GM18868 (cell line): ENCODE results near the gene NUBPL.
"Not testable (repeated sequence)": the region's sequence is repeated elsewhere in the genome, so short reads cannot be mapped to it uniquely, and the experiment has no call there.

Experiments
- ATAC-seq: cut with Tn5 transposase; IDR thresholded peaks from one replicate; pipeline ENCODE4 v1.9.1; 2021; ENCODE audit warnings: mild to moderate bottlenecking, moderate library complexity; ENCODE audit not compliant: unreplicated experiment

The NUBPL gene

GRCh38 chr14:31867570-31867969 lies 306.4 kb downstream of the NUBPL start:
- no peak for ATAC-seq

GRCh38 chr14:31868096-31868495 lies 306.9 kb downstream of the NUBPL start:
- ATAC-seq, result not testable (repeated sequence)

- ATAC-seq, result no peak
These were observed 315.5 kb downstream of the NUBPL start for GRCh38 chr14:31876741-31877140.

- no peak for ATAC-seq
These were observed 316.1 kb downstream of the NUBPL start for GRCh38 chr14:31877255-31877798.

GRCh38 chr14:31879661-31880348 lies 318.6 kb downstream of the NUBPL start:
- ATAC-seq, result no peak

DNA sequence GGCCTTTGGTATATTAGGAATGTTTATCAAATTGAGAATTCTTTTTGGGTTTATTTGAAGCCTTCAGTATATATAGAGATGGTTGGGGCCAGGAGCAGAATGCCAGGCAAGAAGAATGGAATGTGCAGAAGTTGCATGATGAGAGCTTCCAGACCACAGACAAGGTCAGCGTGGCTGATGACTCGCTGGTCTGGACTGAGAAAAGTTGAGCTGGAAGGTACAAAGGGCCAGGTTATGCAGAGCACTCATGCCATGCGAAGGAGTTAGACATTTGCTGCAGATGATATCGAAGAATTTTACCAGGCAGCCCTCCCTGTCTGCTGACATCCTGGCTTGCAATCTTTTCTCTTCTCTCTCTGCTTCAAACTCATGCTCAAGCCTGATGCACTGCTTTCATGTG lies 319.7 kb downstream of the NUBPL start:
- no peak for ATAC-seq

GRCh38 chr14:31881531-31882310 lies 320.5 kb downstream of the NUBPL start:
- ATAC-seq, result no peak

GRCh38 chr14:31884238-31884637 lies 323.0 kb downstream of the NUBPL start:
- no peak for ATAC-seq

DNA sequence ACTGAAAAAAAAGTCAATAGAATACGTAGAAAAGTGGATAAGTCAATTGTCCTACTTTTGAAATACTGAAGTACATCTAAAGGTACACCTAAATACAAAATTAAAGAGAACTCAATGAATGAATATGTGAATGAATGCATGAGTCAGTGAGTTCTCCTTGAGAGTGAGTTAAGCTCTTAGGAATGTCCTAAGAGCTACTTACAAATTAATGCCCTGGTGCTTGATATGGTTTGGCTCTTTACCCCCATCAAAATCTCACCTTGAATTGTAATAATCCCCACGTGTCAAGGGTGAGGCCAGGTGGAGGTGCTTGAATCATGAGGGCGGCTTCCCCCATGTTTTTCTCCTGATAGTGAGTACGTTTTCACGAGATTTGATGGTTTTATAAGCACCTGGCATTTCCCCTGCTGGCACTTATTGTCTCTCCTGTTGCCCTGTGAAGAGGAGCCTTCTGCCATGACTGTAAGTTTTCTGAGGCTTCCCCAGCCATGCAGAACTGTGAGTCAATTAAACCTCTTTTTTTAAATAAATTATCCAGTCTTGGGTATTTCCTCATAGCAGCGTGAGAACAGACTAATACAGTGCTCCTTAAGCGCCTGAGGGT lies 323.7 kb downstream of the NUBPL start:
- ATAC-seq, result no peak

GRCh38 chr14:31886156-31886835 lies 325.1 kb downstream of the NUBPL start:
- no peak for ATAC-seq

DNA sequence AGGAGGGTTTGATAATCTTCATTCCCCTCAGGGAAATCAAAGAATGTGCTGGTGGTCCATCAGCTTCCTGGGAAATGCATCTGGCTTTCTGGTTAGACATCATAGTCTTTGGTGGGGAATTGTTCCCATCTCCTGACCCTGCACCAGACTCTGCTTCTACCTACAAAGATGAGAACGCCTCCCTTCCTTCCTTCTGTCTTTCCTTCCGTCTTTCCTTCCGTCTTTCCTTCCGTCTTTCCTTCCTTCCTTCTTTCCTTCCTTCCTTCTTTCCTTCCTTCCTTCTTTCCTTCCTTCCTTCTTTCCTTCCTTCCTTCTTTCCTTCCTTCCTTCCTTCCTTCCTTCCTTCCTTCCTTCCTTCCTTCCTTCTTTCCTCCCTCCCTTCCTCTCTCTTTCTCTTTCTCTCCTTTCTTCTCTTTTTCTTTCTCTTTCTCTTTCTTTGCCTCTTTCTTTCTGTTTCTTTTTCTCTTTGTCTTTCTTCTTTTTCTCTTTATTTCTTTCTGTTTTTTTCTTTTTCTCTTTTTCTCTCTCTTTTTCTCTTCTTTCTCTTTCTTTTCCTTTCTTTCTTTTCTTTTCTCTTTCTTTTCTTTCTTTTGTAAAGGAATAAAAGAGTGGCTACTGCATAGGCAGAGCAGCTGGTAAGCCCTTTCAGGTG lies 326.9 kb downstream of the NUBPL start:
- no peak for ATAC-seq

DNA sequence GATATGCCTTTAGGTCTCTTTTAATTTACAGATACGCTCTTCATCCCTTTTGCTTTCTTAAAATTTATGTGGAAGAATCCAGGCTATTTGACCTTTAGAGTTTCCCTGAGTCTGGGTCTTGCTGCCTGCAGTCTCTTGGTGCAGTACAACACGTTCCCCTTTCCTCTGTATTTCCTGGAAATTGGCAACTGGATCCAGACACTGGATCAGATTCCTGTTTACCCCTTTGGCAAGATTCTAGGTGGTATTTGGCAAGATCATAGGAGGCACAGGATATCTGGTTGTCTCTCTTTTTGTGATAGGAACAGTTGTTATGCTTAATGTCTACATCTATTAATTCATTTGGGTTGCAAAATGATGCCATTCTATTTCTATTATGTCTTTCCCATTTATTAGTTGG lies 328.1 kb downstream of the NUBPL start:
- no peak for ATAC-seq

DNA sequence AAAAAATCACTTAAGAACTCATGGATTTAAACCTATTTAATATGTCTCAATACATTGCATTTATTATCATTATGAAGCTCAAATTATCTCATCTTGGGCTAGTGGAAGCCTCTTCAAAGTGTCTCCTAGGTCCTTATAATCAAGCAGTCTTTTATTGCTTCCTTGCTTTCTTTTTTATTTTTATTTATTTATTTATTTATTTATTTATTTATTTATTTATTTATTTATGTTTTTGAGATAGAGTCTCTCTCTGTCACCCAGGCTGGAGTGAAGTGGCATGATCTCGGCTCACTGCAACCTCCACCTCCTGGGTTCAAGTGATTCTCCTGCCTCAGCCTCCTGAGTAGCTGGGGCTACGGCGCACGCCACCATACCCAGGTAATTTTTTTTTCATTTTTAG lies 329.0 kb downstream of the NUBPL start:
- not testable (repeated sequence) for ATAC-seq

- ATAC-seq, result no peak
These were observed 332.1 kb downstream of the NUBPL start for GRCh38 chr14:31893221-31893757.

- ATAC-seq, result no peak
These were observed 333.1 kb downstream of the NUBPL start for GRCh38 chr14:31894351-31894750.

- ATAC-seq, result no peak
These were observed 334.0 kb downstream of the NUBPL start for GRCh38 chr14:31895206-31895605.

DNA sequence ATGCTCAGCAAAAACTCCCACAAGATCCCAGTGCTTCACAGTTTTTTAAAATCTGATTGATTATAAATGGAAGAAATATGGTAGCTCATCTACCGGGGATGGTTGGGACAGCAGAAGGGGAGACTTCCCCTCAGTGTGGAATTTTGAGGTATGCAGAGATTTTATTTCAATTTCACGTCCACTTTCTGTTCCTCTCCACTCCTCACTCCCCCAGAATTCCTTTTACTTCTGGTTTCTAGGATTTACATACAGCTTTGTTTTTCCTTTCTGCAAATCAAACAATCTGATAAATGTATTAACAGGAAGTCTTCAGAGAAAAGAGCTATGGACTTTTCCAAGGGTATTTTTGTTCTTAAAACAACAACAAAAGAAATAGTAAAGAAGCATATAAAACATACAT lies 334.4 kb downstream of the NUBPL start:
- no peak for ATAC-seq

DNA sequence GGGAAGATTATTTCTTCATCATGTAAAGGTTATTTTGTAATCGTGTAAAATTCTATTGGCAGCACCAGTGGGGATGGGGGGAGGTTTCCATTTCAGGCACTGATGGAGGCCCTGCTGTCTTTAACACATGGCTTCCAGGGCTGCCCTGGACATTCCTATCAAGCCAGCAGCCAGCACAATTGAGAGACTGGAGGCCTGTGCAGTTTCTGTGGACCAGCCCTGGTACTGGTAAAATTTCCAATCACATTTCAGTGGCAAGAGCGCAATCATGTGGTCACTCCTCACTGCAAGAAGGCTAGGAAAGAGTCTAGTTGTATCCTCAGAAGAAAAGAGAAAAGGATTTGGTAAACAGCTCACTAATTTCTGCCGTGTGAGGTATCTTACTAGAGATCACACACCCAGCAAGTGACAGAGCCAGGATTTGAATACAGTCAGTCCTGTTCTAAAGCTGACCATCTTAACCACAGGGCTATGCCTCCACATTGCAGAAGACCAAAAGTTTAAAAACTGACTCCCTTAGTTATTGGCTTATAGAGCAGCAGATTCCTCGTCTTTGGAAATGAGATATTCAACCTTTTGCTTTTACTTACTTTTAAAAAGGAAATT lies 336.5 kb downstream of the NUBPL start:
- ATAC-seq, result no peak

DNA sequence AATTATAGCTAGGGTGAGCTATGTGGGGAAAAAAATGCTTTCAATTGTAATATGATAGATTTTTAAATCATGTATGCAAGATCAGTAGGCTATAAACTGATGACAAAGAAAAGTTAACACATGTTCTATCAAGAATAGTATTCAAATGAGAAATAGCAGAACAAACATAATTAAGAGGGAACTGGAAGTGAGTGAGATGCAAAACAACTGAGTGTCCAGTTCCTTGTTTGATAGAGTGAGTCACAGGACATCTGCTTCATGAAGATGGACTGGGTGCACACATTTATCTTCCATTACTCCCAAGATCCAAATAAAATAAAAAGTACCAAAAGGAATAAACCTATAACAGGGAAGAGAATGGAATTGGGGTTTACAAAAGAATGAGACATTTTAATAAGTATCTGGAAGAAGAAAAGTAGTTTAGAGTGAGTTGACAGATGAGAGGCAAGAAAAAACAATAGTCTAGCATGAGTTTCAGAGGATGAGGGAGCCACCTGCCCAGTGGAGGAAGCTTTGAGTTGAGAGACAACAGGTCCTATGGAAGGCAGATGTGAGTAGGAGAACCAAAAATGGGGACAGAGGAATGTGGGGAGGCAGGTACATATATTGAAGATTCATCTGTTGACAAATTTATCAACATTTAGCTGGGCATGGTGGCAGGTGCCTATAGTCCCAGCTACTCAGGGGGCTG lies 337.8 kb downstream of the NUBPL start:
- no peak for ATAC-seq
